ENCODE results near the gene ROBO1.

ROBO1 gene

GRCh38 chr3:78978037-78978436 lies 789.8 kb downstream of the ROBO1 start:
- ChIA-PET POLR2A (no interaction called here), CTCF (interaction anchor here (0.6 kb wide), 1 partner anchor 37 kb away, joined by 5 read pairs; no protein-coding TSS in a partner anchor)
- TF ChIP-seq FOXA1 (IDR thresholded peaks at IDR 0.05), result no peak
- no peak for DNase-seq (ENCODE audit: extremely low spot score)

GRCh38 chr3:78977073-78977472 lies 790.7 kb downstream of the ROBO1 start:
- DNase-seq (ENCODE audit: extremely low spot score), result no peak
- ChIA-PET CTCF (interaction anchor here (0.6 kb wide), 1 partner anchor 120 kb away, joined by 3 read pairs; no protein-coding TSS in a partner anchor), POLR2A (no interaction called here)
- TF ChIP-seq TARDBP (IDR thresholded peaks at IDR 0.05), result no peak

GRCh38 chr3:78976200-78976599 lies 791.6 kb downstream of the ROBO1 start:
- ChIA-PET POLR2A (no interaction called here), CTCF (interaction anchor here (0.7 kb wide), 1 partner anchor 12 kb away, joined by 4 read pairs; no protein-coding TSS in a partner anchor)
- TF ChIP-seq ELF4 (IDR thresholded peaks at IDR 0.05) (no peak), TARDBP (IDR thresholded peaks at IDR 0.05) (no peak), ARNT (IDR thresholded peaks at IDR 0.05) (no peak), L3MBTL2 (conservative IDR thresholded peaks at IDR 0.05) (no peak), FOXA1 (IDR thresholded peaks at IDR 0.05) (no peak), FOXK2 (IDR thresholded peaks at IDR 0.05) (no peak), HDGF (IDR thresholded peaks at IDR 0.05; ENCODE audit: borderline replicate concordance) (no peak), CTBP1 (IDR thresholded peaks at IDR 0.05; ENCODE audit: borderline replicate concordance) (no peak), LEF1 (IDR thresholded peaks at IDR 0.05; ENCODE audit: borderline replicate concordance) (no peak), PKNOX1 (IDR thresholded peaks at IDR 0.05) (no peak), SP1 (IDR thresholded peaks at IDR 0.05) (no peak), NFRKB (IDR thresholded peaks at IDR 0.05) (no peak), SUZ12 (IDR thresholded peaks at IDR 0.05) (no peak), ZNF384 (IDR thresholded peaks at IDR 0.05) (no peak), BHLHE40 (IDR thresholded peaks at IDR 0.05; ENCODE audit: borderline replicate concordance) (no peak), FOXM1 (IDR thresholded peaks at IDR 0.05; ENCODE audit: borderline replicate concordance) (no peak)
- no peak for DNase-seq (ENCODE audit: extremely low spot score)

- ChIA-PET POLR2A (no interaction called here), CTCF (no interaction called here)
- no peak for DNase-seq (ENCODE audit: extremely low spot score)
- TF ChIP-seq L3MBTL2 (conservative IDR thresholded peaks at IDR 0.05) (no peak), ARNT (IDR thresholded peaks at IDR 0.05) (no peak), BHLHE40 (IDR thresholded peaks at IDR 0.05; ENCODE audit: borderline replicate concordance) (no peak), FOXK2 (IDR thresholded peaks at IDR 0.05) (no peak), TARDBP (IDR thresholded peaks at IDR 0.05) (no peak), NFRKB (IDR thresholded peaks at IDR 0.05) (no peak), CTBP1 (IDR thresholded peaks at IDR 0.05; ENCODE audit: borderline replicate concordance) (no peak), LEF1 (IDR thresholded peaks at IDR 0.05; ENCODE audit: borderline replicate concordance) (no peak), FOXA1 (IDR thresholded peaks at IDR 0.05) (no peak), PKNOX1 (IDR thresholded peaks at IDR 0.05) (no peak), HDGF (IDR thresholded peaks at IDR 0.05; ENCODE audit: borderline replicate concordance) (no peak), SUZ12 (IDR thresholded peaks at IDR 0.05) (no peak), SP1 (IDR thresholded peaks at IDR 0.05) (no peak)
These were observed 793.5 kb downstream of the ROBO1 start for GRCh38 chr3:78974181-78974790.

- CTCF ChIA-PET, result no interaction called here
- no peak for TF ChIP-seq ZNF384 (IDR thresholded peaks at IDR 0.05)
- no peak for TF ChIP-seq LEF1 (IDR thresholded peaks at IDR 0.05; ENCODE audit: borderline replicate concordance)
- TF ChIP-seq L3MBTL2 (conservative IDR thresholded peaks at IDR 0.05), result no peak
- no peak for TF ChIP-seq BHLHE40 (IDR thresholded peaks at IDR 0.05; ENCODE audit: borderline replicate concordance)
- no peak for TF ChIP-seq CTBP1 (IDR thresholded peaks at IDR 0.05; ENCODE audit: borderline replicate concordance)
- no peak for TF ChIP-seq HDGF (IDR thresholded peaks at IDR 0.05; ENCODE audit: borderline replicate concordance)
- no peak for TF ChIP-seq TARDBP (IDR thresholded peaks at IDR 0.05)
- no peak for TF ChIP-seq SP1 (IDR thresholded peaks at IDR 0.05)
- TF ChIP-seq ARNT (IDR thresholded peaks at IDR 0.05), result no peak
- TF ChIP-seq FOXK2 (IDR thresholded peaks at IDR 0.05), result no peak
- TF ChIP-seq SUZ12 (IDR thresholded peaks at IDR 0.05), result no peak
- no peak for TF ChIP-seq FOXM1 (IDR thresholded peaks at IDR 0.05; ENCODE audit: borderline replicate concordance)
- TF ChIP-seq ELF4 (IDR thresholded peaks at IDR 0.05), result no peak
- TF ChIP-seq PKNOX1 (IDR thresholded peaks at IDR 0.05), result no peak
- no peak for TF ChIP-seq FOXA1 (IDR thresholded peaks at IDR 0.05)
- TF ChIP-seq NFRKB (IDR thresholded peaks at IDR 0.05), result no peak
These were observed 795.0 kb downstream of the ROBO1 start for GRCh38 chr3:78972617-78973301.

GRCh38 chr3:78970656-78971055 lies 797.1 kb downstream of the ROBO1 start:
- TF ChIP-seq ARNT (IDR thresholded peaks at IDR 0.05), result no peak
- TF ChIP-seq CTBP1 (IDR thresholded peaks at IDR 0.05; ENCODE audit: borderline replicate concordance), result no peak
- TF ChIP-seq PKNOX1 (IDR thresholded peaks at IDR 0.05), result no peak
- no peak for TF ChIP-seq L3MBTL2 (conservative IDR thresholded peaks at IDR 0.05)
- TF ChIP-seq FOXA1 (IDR thresholded peaks at IDR 0.05), result no peak
- TF ChIP-seq LEF1 (IDR thresholded peaks at IDR 0.05; ENCODE audit: borderline replicate concordance), result no peak
- no peak for TF ChIP-seq SUZ12 (IDR thresholded peaks at IDR 0.05)
- TF ChIP-seq FOXK2 (IDR thresholded peaks at IDR 0.05), result no peak
- TF ChIP-seq FOXM1 (IDR thresholded peaks at IDR 0.05; ENCODE audit: borderline replicate concordance), result no peak
- TF ChIP-seq ZNF384 (IDR thresholded peaks at IDR 0.05), result no peak
- no peak for TF ChIP-seq HDGF (IDR thresholded peaks at IDR 0.05; ENCODE audit: borderline replicate concordance)
- no peak for TF ChIP-seq TARDBP (IDR thresholded peaks at IDR 0.05)
- no peak for TF ChIP-seq SP1 (IDR thresholded peaks at IDR 0.05)
- POLR2A ChIA-PET, result no interaction called here
- no peak for DNase-seq (ENCODE audit: extremely low spot score)
- CTCF ChIA-PET, result no interaction called here

More at GRCh38 chr3:78972617-78973301, 795.0 kb downstream of the ROBO1 start:
- DNase-seq (ENCODE audit: extremely low spot score), result no peak
- POLR2A ChIA-PET, result no interaction called here
